GM18505 (cell line): ENCODE results near the gene LHFPL4.

ENCODE experiments used
- ATAC-seq: cut with Tn5 transposase; IDR thresholded peaks from one replicate; pipeline ENCODE4 v1.9.1; 2021; ENCODE audit not compliant: unreplicated experiment
- POLR2A ChIP-seq: IDR thresholded peaks from 4 replicates; pipeline ENCODE4 v1.6.1; 2011; ENCODE audit warnings: borderline replicate concordance; ENCODE audit not compliant: insufficient read depth, insufficient read length; ENCODE audit errors: extremely low read depth

The LHFPL4 gene

DNA sequence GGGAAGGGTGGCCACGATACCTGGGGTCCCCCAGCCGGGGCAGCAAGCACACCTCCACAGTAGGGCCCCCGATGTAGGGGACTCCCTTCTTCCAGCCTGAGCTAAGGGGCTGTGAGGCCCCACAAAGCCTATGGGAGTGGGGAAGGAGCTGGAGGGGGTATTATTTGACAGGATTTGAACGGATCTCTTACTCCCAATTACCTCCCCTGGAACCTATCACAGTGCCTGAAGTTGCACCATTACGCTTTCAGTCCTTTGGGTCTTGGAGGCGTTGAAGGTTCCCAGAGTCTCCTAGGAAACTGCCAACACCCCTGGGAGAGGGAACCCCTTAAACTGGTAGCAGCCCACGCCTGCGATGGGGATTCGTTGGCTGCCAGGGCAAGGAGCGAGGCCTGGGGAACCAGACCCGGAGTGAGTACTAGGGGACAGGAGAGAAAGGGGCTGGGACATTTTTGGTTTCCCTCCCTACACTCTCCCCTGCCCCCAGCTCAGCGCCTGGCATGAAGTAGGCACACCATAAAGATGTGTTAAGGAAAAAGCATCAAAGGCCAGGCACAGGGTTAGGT, 409 bp upstream of the LHFPL4 start:
- no peak for ATAC-seq
- TF ChIP-seq POLR2A = no peak

DNA sequence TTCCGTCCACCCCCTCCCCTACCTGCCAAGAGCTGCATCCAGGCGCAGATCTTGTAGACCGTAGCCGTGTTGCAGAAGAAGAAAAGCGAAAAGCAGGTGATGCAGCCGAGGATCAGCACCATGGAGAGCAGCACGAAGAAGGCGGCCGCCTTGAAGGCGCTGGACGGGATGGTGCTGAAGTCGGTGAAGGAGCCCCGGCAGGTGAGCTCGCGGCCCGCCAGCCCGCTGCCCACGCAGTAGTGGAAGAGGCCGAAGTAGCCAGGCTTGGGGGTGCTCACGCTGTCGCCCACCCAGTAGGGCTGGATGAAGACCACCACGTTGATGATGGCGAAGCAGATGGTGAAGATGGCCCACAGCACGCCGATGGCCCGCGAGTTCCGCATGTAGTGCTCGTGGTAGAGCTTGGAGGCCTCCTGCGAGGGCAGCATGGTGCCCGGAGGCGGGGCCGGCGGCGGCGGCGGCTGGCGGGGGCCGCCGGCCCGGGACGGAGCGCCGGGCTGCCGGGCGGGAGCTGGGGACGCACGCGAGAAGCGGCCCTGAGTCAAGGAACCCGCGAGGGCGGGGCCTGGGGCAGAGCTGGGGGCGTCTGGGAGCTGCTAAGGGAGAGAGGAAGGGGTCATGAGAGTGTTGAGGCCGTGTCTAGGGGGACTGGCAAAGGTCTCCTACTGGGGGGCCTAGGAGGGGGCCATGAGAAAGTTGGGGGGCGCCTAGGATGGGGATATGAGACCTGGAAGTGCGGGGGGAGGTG, 1.2 kb downstream of the LHFPL4 start:
- ATAC-seq = no peak
- no peak for TF ChIP-seq POLR2A

DNA sequence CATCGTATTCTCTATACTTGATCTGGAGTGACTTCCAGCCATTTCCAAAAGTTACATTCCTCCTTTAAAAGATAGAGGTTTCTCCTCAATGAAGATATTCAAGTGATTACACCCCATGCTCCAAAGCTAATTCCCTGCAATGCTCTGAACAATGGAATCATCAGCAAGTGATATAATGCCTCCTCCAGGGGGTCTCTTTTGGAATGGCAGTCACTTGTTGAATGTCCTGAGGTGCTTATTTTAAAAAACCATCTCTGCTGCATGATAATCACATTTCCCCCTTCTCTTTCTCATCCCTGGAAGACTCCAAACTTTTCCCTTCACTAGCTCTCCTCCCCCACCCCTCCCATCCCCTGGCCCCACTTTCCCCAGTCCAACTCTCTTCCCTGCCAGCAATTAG, 2.6 kb downstream of the LHFPL4 start:
- ATAC-seq = no peak
- TF ChIP-seq POLR2A = no peak

DNA sequence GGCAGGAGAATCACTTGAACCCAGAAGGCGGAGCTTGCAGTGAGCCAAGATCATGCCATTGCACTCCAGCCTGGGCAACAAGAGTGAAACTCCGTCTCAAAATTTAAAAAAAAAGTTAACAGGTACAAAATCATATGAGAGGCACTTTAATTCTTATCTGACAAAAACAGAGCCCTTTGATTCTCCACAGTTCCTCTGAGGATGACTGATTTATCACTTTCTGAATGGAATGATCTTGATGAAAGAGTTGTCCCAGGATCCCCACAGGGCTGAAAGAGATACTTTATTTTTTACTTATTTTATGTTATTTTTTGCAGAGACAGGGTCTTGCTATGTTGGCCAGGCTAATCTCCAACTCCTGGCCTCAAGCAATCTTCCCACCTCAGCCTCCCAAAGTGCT, 4.0 kb downstream of the LHFPL4 start:
- ATAC-seq = no peak
- TF ChIP-seq POLR2A = no peak

DNA sequence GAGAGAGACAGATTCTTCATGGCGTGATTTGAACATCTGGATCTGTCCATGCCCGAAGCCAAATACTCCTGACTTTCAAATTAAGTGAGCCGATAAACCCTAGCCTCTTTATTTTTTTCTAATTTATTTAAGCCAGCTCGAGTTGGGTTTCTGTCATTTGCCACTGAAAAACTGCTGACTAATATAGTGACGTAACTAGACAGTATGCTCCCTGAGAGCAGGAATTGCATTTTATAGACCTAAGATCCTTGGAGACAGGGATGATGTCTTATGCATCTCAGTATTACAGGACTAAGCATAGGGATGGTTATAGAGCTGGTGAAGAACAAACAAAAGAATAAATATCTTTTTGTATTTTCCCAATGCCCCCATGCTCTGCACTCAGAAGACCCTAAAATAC, 4.6 kb downstream of the LHFPL4 start:
- no peak for TF ChIP-seq POLR2A
- ATAC-seq = no peak

DNA sequence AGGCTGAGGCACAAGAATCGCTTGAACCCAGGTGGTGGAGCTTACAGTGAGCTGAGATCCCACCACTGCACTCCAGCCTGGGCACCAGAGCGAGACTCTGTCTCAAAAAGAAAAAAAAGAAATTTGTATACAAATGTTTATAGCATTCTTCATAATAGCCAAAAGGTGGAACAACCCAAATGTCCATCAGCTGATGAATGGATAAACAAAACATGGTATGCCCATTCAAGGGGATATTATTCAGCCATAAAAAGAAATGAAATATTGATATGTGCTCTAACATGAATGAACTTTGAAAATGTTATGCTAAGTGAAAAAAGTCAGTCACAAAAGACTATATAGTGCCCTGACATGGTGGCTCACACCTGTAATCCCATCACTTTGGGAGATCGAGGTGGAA, 11.4 kb downstream of the LHFPL4 start:
- TF ChIP-seq POLR2A = no peak
- no peak for ATAC-seq

DNA sequence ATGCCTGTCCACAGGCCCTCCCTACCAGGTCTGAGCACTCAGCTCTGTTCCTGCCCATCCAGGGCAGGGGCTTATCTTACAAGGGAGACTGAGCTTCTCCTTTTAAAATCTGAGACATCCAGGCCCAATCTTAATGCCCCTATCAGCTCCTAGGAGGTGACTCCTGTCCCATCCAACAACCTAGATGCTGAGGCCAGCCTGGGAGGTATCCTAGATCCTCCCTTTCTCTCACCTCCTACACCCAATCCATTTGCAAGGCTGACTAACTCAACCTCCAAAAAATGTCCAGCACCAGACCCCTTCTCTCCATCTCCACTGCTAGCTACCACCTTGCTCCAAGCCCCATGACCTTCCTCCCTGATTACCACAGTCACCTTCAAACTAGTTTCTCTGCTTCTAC, 17.4 kb downstream of the LHFPL4 start:
- no peak for ATAC-seq
- no peak for TF ChIP-seq POLR2A

DNA sequence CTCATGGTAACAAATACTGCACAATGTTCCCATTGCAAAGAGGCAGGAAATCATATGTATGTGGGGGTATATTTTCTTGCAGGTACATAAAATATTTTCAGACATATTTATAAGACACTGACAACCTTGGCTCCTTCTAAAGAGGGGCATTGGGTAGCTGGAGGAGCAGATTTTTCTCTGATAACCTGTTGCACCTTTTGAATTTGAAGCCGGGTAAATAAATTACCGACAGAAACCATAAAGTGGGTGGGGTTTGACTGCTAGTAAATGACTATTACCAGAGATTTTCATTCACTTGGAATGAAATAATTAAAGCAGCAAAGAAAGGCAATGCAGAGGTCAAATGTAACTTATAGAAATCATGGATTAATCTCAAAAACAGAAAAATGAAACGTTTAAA, 19.2 kb downstream of the LHFPL4 start:
- ATAC-seq = no peak
- TF ChIP-seq POLR2A = no peak

DNA sequence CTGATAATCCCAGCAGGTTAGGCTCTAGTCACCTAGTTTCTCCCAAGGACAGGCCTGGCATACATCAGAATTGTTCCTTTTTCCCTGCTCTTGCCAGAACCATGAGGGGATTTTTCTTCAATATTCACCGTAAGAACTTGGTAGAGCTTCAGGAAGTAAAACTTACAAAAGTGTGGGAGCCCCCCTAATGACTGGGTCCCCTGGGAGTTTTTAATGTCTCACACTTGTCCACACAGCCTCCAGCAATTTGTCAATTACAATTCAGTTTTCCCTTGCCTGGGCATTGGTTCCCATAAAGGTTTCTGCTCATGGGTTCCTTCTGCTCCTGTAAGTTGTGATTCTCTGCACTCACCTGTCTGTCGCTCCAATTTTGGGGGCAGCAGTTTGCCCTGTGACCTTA, 28.5 kb downstream of the LHFPL4 start:
- no peak for ATAC-seq
- TF ChIP-seq POLR2A = no peak

DNA sequence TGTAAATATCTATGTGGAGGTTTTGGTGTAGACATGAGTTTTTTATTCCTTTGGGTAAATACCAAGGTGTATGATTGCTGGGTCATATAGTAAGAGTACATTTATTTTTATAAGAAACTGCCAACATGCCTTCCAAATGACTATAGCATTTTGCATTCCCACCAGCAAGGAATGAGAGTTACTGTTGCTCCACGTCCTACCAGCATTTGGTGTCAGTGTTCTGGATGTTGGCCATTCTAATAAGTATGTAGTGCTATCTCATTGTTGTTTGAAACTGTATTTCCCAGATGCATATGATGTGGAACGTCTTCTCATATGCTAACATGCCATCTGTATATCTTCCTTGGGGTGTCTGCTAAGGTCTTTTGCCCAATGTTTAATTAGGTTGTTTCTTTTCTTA, 38.7 kb downstream of the LHFPL4 start:
- no peak for ATAC-seq
- no peak for TF ChIP-seq POLR2A

DNA sequence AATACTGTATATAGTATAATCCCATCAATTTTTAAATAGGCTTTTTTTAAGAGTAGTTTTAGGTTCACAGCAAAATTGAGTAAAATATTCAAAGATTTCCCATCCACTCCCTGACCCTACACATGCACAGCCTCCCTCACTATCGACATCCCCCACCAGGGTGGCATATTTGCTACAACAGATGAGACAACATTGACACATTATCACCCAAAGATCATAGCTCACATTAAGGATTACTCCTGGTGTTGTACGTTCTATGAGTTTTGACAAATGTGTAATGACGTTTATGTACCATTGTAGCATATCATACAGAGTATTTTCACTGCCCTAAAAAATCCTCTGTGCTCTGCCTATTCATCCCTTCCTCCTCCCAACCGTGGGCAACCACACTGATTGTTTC, 39.3 kb downstream of the LHFPL4 start:
- TF ChIP-seq POLR2A = no peak
- no peak for ATAC-seq

DNA sequence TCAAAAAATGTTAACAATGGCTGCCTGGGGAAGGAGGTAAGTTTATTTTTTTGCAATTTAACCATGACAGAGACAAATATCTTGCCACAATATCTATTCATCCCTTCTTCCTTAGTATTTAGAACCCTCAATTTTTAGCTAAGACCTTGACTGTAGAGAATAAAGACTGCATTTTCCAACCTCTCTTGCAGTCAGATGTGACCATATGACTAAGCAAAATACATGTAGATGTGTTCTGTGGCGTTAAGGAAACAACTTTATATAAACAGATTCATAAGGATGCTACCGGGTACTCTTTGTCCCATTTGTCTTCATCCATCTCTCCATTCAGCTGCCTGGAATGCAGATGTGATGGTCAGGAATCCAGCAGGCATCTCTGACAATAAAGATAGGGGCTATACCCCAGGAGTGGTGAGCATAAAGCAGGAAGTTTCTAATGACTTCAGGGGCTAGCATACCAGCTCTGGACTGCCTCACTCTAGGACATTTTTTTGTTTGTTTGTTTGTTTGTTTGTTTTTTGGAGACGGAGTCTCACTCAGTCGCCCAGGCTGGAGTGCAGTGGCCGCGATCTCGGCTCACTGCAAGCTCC, 41.1 kb downstream of the LHFPL4 start:
- no peak for TF ChIP-seq POLR2A
- ATAC-seq = no peak

DNA sequence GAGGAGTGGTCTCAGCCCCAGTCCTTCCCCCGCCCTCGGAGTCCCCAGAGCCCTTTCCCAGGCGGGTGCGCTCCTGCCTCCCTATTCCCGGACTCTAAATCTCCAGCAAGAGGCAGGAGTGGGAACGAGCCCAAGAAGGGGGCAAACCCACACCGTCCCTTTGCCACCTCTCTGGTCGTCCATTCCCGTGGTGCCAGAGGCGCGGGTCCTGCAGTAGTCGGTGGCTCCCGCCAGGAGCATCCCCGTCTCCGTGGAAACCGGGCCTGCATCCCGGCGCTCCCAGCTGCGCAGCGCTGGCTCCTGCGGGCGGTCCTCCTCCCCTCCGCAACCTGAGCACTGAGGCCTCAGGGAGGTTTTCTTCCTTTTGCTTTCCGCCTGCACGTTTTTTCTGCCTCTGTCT, 44.8 kb downstream of the LHFPL4 start:
- TF ChIP-seq POLR2A = no peak
- ATAC-seq = no peak
